LNCAP (cell line): Measurements from ENCODE around the gene FBXO31.

ENCODE experiments used
- TF ChIP-seq, protein P1 (sequence below): fragments of 450-650 bp; IDR thresholded peaks from 2 replicates; pipeline ENCODE4 v1.5.1; 2017; ENCODE audit warnings: mild to moderate bottlenecking

FBXO31 gene

DNA sequence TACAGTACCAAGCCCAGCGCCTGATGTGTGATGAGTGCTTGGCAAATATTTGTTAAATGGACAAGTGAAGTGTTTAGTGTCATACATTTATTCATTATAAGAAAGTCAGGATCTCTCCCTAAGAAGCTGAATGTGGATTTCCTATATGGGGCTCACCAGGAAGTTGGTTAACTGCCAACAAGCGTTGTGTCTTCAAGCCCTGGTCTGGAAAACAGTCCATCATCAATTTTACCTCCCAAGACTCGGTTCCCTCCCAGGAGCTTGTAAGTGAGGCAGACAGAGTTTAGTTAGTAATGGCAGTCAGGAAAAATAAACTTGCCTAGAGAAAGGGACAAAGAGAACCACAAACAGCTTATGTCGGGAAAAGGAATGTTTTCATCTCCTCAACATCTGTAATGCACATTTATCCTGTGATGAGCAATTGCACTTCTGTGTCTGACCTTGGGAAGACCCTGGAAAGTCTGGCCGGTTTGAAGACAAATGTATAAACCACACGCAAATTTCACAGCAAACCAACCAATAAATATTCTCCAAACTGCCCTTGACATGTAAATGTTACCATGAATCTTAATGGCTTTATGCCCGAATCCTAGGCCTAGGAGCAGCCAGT is 94.7 kb downstream of the FBXO31 start:
- TF ChIP-seq, protein P1, sequence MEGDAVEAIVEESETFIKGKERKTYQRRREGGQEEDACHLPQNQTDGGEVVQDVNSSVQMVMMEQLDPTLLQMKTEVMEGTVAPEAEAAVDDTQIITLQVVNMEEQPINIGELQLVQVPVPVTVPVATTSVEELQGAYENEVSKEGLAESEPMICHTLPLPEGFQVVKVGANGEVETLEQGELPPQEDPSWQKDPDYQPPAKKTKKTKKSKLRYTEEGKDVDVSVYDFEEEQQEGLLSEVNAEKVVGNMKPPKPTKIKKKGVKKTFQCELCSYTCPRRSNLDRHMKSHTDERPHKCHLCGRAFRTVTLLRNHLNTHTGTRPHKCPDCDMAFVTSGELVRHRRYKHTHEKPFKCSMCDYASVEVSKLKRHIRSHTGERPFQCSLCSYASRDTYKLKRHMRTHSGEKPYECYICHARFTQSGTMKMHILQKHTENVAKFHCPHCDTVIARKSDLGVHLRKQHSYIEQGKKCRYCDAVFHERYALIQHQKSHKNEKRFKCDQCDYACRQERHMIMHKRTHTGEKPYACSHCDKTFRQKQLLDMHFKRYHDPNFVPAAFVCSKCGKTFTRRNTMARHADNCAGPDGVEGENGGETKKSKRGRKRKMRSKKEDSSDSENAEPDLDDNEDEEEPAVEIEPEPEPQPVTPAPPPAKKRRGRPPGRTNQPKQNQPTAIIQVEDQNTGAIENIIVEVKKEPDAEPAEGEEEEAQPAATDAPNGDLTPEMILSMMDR, result no peak

- TF ChIP-seq, protein P1, result no peak
Observed at GRCh38 chr16:87286839-87287626, 96.5 kb downstream of the FBXO31 start.

DNA sequence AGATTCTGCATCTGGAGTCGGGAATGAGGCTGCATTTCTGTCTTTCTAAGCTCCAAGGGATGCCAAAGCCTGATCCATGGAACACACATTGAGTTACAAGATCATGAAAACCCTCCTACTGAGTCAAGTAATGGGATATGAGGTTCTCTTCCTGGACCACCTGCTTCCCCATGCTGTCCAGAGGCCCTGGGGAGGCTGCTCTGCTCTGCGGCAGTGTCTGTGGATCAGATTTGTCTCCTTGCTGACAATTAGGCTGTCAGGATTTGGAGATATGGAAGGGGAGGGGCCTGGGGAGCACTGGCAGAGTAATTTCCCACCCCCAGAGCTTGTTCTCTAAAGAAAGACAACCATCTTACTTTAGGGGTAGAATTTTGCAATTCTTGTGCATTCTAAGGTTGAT is 99.4 kb downstream of the FBXO31 start:
- TF ChIP-seq, protein P1, result no peak

GRCh38 chr16:87279094-87279658 is 104.4 kb downstream of the FBXO31 start:
- TF ChIP-seq, protein P1, result no peak

GRCh38 chr16:87278191-87279093 is 105.1 kb downstream of the FBXO31 start:
- TF ChIP-seq, protein P1, result peak; percentile 93
